Motor neuron (in vitro differentiated cells): ENCODE results near the gene RPP25L. TPM values are rescaled to one million over a fixed set of nuclear protein-coding genes. Genes with fewer than 3 reads are reported as not detected.

Experiments
- ATAC-seq, 8 experiments: fragments of 200-7000 bp; cut with Tn5 transposase; replicated peaks in 6 of 8; 2 replicates each; pipeline ENCODE4 v1.8.0; 2021; ENCODE audit warnings: mild to moderate bottlenecking in 8 of 8, moderate library complexity in 8 of 8
- H3K27ac ChIP-seq, 2 donors: fragments of 250-450 bp; sonication (Bioruptor Pico); 2 replicates each; pipeline ENCODE4 v1.9.0; 2021; ENCODE audit warnings: antibody characterized with exemption in 2 of 2, mild to moderate bottlenecking in 2 of 2, moderate library complexity in 1 of 2
- H3K4me1 ChIP-seq, 2 donors: fragments of 250-450 bp; sonication (Bioruptor Pico); replicated peaks in 1 of 2; 2 replicates each; pipeline ENCODE4 v1.6.1; 2021; ENCODE audit warnings: antibody characterized with exemption in 2 of 2, mild to moderate bottlenecking in 2 of 2, moderate library complexity in 1 of 2
- H3K4me3 ChIP-seq, 5 donors: fragments of 250-450 bp; sonication (Bioruptor Pico); 2 replicates each; pipeline ENCODE4 v1.9.0; 2021; ENCODE audit warnings: antibody characterized with exemption in 5 of 5, mild to moderate bottlenecking in 5 of 5, moderate library complexity in 4 of 5
- WGBS, 10 experiments: fragments of 450-650 bp; shearing (Covaris generic); methylation state at CpG; one replicate each; pipeline ENCODE4 v1.0.0; 2022; 5-methylcytosine and 5-hydroxymethylcytosine counted together
- in situ Hi-C, 9 experiments: fragments of 400-800 bp; cut with MboI; loops; one replicate each; pipeline ENCODE4 v1.15.0; 2021; ENCODE audit warnings: low sequenced_read_pairs in 9 of 9, low pct_unique_long_range_greater_than_20kb in 2 of 9; ENCODE audit not compliant: unreplicated experiment in 9 of 9
- total RNA-seq, 8 experiments: library from RNA; unstranded; fragments of 300-600 nt; gene quantifications; 2 replicates each; pipeline versions ENCODE4 v1.2.3 to v1.2.4, GENCODE V29; 2022

Gene RPP25L
- total RNA-seq, 8 experiments from 2014 or later: 17.4 to 64.0 (median 24.0) TPM

DNA sequence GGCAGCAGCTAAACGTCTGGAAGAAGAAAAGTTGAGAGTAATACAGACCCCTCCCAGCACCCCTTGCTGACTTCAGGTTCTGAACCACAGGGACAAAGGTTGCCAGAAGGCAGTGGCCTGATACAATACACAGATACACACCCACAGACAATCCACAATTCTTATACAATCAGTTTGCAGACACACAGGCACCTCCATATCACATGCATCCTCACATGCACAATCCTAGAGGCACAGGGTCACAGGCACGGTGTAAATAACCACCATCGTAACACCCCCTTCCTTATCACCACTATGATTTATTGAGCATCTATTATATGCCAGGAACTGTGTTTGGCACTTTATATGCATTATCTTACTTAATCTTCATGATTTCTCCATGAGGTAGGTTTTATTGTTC, 30.6 kb downstream of the RPP25L start:
- H3K4me1 ChIP-seq: peaks cover 79 to 84% of the 10 kb centered on the region in 2 donors
- 0 to 100% (median 61%) methylated on average over 1 to 3 of the region's 3 CpGs; no CpG with 5 or more reads in 5 of the 10 experiments for WGBS, 10 experiments
- no peak for ATAC-seq
- H3K27ac ChIP-seq: peak overlapping the region in 1 of 2 donors; percentile 98
- in situ Hi-C loops: no loop called here
- no peak overlapping the region for H3K4me3 ChIP-seq

DNA sequence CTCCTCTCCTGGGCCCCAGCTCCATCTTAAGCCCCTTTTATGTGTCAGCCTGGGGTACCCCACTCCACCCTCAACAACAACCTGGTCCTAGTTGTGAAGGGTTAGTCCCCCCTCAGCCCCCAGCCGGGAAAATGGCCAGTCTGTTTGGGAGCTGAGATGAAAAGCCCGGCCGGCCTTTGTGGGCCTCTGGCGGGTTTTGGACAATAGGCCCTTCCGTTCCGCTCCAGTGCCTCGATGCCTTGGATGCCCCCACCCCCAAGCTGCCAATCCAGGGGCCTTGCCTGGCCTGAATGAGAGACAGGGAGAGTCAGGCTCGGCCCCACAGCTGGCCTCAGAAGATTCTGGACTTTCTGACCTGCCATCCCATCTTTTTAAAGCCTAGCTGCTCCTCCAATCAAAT, 31.5 kb downstream of the RPP25L start:
- in situ Hi-C loops: no loop called here
- Histone ChIP-seq H3K4me3 (no peak overlapping the region), H3K27ac (peak overlapping the region; percentile 98 to 99), H3K4me1 (peaks cover 79 to 84% of the 10 kb centered on the region in 2 donors)
- WGBS, 10 experiments: 0 to 44% (median 0%) methylated on average over 1 to 5 of the region's 8 CpGs; no CpG with 5 or more reads in 7 of the 10 experiments
- no peak for ATAC-seq

DNA sequence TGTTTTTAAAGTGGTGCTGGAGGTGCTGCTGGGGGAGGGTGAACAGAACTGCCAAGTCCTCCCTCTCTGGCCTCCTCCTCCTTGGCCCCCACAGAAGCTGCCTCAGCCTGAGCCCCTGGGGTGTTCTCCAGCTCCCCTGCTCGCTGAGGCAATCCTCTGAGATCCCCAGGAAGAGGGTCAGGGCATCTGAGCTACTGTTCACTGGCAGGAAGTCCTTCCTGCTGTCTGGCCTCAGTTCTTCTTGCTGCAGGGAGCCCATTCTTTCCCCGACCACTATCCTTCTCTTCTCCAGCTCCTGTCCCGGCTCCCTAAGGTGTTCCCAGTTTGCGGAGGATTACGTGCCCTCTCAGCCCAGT, 32.1 kb downstream of the RPP25L start:
- peak overlapping the region; percentile 98 to 99 for H3K27ac ChIP-seq
- H3K4me3 ChIP-seq: no peak overlapping the region
- H3K4me1 ChIP-seq: peaks cover 82 to 89% of the 10 kb centered on the region in 2 donors
- ATAC-seq: no peak
- WGBS, 10 experiments: 0 to 100% (median 87%) methylated on average over 1 to 4 of the region's 5 CpGs; no CpG with 5 or more reads in 3 of the 10 experiments
- in situ Hi-C loops: no loop called here

DNA sequence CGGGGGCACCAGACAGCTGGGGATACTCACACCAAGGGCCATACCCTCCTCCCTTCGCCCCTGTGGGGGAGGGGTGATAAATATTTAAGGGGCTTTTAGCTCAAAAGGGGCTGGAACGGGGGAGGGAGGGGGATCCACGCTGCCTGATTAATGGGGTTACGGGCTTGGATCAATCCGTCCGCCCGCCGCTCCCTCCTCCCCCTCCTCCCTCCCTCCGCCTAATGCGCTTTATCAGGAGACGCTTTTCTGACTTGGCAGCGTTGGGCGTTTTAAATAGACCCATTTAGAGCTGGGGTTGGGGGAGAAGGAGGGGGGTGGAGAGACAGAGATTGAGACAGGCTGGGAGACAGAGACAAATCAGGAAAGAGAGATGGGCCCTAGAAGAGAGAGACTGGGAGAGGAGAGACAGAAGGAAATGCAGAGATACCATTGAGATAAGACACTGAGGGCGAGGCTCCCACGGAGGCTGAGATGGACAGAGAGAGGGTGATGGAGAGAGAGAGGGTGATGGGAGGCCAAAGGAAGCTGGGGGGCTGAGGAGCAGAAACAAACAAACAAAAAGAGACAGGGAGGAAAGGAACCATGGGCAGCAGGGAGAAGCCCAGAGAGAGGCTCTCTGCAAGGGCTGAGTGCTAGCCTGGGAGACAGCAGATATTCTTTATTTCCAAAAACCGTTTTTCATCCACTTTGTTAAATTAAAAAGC, 32.6 kb downstream of the RPP25L start:
- Histone ChIP-seq H3K4me1 (peaks cover 82 to 89% of the 10 kb centered on the region in 2 donors), H3K4me3 (peak overlapping the region in 3 of 5 donors; percentile 34 to 52 (median 44)), H3K27ac (peak overlapping the region; percentile 98 to 99)
- 7 to 58% (median 18%) methylated on average over 2 to 4 of the region's 17 CpGs; no CpG with 5 or more reads in 2 of the 10 experiments for WGBS, 10 experiments
- in situ Hi-C loops: no loop called here
- ATAC-seq: peak in 5 of 8 experiments; percentile 1 to 20 (median 15)

DNA sequence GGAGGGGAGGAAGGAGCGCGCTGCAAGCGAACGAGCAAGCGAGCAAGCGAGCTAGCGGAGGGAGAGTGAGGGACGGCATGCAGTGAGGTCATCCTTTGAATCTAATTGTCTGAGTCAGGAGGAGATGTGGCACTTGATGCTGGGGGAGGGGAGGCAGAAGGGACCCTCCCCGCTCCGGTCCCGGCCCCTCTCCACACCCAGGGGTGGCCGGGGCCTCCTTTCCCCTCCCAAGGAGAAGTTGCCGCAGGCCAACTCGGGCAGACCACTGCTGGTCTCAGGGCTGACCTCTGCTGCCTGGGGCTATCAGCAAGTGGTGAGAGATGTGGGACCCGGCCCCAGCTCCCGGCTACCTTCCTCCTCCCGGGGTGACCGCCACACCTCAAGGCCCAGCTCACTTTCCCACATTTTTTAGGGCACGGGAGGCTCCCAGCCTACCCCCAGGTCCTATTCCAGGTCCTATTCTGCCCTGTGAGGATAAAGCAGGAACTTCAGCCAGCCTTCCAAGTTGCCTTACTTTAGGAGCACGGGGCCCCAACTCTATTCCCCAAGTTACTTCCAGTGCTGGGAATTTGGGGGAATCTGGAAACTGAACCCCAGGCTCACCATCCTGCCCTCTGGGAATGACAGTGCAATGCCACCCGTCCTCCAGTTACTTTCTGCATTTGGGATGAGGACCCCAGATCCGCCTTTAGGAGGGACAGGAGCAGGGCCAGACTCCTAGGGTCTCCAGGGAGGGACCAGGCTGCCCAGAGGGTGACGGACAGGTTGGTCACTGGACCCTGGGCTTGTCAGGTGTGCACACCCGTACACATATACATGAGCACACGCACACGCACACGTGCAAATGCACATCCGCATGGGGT, 33.4 kb downstream of the RPP25L start:
- Histone ChIP-seq H3K27ac (peak overlapping the region; percentile 98 to 99), H3K4me3 (peak overlapping the region; percentile 28 to 52 (median 34)), H3K4me1 (peaks cover 82 to 89% of the 10 kb centered on the region in 2 donors)
- in situ Hi-C loops: no loop called here
- WGBS, 10 experiments: 12 to 80% (median 27%) methylated on average over 1 to 7 of the region's 28 CpGs; no CpG with 5 or more reads in 7 of the 10 experiments
- peak; percentile 62 to 88 (median 77) for ATAC-seq

DNA sequence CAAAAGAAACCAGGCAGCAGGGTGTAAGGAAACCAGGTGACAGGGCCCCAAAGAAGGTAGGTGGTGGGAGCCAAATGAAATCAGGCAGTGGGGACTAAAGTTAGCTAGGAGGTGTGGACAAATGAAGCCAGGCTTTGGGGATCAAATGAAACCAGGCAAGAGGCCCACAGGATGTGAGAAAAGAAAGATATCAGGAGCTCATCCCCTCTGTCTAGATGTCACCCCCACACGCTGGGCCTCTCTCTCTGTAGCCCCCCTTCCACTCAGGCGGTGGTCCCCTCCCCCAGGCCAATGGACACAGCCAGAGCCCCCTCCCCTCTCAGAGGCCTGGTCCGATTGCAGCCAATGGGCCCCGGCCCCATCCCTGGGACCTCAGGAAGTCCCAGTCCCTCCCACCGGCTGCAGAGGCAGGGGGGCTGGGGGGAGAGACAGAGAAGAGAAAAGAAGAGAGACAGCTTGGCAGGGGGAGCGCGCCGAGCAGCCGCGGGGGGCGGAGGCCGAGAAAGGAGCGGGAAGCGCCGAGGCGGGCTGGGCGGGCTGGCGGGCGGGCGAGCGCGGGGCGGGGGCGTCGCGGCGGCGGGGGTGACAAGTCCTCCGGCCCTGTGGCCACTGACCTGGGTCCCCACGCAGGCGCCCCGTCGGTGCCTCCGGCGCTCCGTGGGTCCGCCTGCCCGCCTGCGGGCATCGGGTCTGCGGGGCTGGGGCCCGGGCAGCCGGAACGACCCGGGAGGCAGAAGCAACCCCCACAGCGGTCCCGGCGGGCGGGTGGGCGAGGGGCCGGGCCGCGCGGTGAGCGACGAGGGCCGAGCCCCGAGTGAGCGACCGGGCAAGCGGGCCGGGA, 34.3 kb downstream of the RPP25L start:
- peak overlapping the region; percentile 98 to 99 for H3K27ac ChIP-seq
- peaks cover 81 to 89% of the 10 kb centered on the region in 2 donors for H3K4me1 ChIP-seq
- in situ Hi-C loops: no loop called here

DNA sequence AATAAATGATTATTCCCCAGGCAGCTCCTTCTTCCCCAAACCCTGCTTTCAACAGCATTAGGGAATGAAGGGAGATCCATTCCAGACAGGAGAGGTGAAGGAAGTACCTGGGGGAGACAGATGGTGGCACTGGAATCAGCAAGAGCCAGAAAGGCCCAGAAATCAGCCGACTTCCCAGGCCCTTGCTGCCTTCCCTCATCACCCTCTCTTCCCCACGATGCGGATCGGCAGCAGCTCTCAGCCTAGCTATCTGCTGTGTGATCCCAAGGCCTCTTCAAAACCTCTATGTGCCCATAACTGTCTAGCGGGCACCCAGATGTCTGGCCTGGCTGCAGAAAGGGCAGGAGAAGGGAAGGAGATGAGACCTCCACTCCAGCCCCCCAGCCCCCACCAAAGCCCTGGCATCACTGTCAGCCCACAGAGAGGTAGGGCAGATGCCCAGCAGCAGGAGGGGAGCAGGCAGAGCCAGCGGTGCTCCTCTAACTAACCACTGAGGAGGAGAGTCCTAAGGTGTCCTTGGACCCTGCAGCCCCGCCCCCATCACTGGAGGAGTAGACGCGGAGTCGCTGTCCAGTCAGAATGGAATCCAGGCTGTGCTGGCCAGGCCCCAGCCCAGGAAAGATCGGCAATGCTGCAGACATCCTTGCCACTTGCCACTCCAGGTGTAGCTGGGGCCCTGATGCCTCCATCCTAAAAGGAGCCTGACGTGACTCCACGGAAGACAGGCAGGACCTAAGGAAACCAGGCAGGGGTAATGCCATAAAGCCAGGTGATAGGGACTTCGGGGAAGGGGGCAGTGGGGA, 35.1 kb downstream of the RPP25L start:
- in situ Hi-C loops: no loop called here
- Histone ChIP-seq H3K4me1 (peaks cover 84 to 93% of the 10 kb centered on the region in 2 donors), H3K4me3 (peak overlapping the region in 3 of 5 donors; percentile 34 to 52 (median 44)), H3K27ac (peak overlapping the region; percentile 98 to 99)
- peak in 4 of 8 experiments; percentile 5 to 14 (median 10) for ATAC-seq
- 30 to 80% (median 63%) methylated on average over 2 to 10 of the region's 14 CpGs; no CpG with 5 or more reads in 6 of the 10 experiments for WGBS, 10 experiments

More for the DNA sequence above, 34.3 kb downstream of the RPP25L start:
- WGBS, 10 experiments: 0% methylated on average over 5 of the region's 62 CpGs; no CpG with 5 or more reads in 9 of the 10 experiments
- peak overlapping the region; percentile 28 to 52 (median 34) for H3K4me3 ChIP-seq
- ATAC-seq: peak in 7 of 8 experiments; percentile 24 to 72 (median 65)

DNA sequence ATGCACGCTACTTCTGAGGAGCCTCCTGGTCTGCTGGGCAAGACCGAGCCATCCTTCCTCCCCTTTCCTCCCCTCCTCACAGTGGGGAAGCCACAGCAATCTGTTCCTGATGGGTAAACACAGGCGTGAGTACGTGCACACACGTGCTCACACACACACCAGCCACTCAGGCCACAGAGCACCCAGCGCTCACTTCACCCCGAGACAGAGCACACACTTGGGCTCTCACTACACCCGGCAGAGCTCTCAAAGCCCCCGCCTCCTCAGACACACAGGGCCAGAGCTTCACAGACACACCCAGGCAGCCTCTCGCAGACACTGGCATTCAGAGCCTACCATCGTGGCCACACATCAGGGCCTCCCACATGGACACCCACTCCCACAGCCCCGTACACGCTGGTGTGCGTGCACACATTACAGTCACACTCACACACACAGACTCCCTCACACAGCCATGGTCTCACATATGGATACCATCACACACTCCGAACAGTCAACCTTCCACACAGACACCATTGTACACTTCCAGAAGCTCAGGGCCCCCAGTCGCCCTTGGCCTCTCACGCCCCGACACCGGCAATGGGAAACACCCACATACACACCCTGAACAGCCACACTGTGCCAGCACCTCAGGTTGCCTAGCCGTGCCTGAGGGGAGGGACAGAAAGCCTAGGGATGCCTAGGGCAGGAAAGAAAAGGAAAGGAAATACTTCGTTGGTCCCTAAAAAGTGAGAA, 35.9 kb downstream of the RPP25L start:
- WGBS, 10 experiments: 57 to 93% (median 68%) methylated on average over 1 to 4 of the region's 21 CpGs; no CpG with 5 or more reads in 6 of the 10 experiments
- ATAC-seq: peak in 4 of 8 experiments; percentile 1 to 28 (median 16)
- in situ Hi-C loops: no loop called here
- no peak overlapping the region for H3K4me3 ChIP-seq
- peaks cover 89 to 94% of the 10 kb centered on the region in 2 donors for H3K4me1 ChIP-seq
- peak overlapping the region; percentile 98 to 99 for H3K27ac ChIP-seq

DNA sequence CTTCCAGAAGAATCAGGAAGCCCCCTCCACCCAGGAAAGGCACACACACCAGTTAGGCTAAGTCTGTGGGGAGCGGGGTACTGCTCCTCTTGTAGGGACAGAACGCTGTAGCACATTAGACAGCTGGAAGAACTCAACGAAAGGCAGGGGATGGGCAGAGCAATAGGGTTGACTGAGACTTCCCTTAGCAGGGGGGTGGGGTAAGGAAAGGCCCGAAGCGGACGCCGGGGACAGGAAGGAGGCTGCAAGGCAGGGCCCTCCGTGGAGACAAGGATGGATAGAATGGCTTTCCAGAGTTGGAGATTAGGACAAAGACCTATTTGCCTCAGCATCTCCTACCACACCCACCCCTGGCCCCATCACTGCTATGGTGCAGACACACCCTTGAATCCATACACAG, 36.7 kb downstream of the RPP25L start:
- ATAC-seq: peak in 1 of 8 experiments; percentile 7
- H3K4me3 ChIP-seq: no peak overlapping the region
- 42% methylated on average over 2 of the region's 8 CpGs; no CpG with 5 or more reads in 9 of the 10 experiments for WGBS, 10 experiments
- H3K27ac ChIP-seq: peak overlapping the region; percentile 98 to 99
- peaks cover 89 to 94% of the 10 kb centered on the region in 2 donors for H3K4me1 ChIP-seq
- in situ Hi-C loops: no loop called here

DNA sequence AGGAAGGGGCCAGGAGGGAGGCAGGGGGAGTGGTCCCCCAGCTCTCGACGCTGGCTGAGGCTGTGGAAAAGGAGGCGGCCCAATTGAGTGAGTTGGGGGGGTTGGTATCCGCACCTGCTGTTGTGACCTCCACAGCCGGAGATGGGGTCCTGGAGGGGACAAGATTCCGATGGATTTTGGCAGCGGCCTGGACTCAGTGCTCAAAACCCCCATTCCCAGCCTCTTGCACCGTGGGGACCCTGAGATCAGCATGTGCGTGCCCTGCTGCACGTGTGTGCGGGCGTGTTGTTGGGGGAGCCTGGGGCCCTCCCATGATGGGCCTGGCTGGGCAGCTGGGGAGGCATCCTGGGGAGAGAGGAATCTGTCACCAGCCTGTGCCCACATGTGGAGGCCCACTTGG, 37.3 kb downstream of the RPP25L start:
- WGBS, 10 experiments: 87% methylated on average over 3 of the region's 12 CpGs; no CpG with 5 or more reads in 9 of the 10 experiments
- no peak for ATAC-seq
- H3K27ac ChIP-seq: peak overlapping the region; percentile 7 to 50
- in situ Hi-C loops: no loop called here
- H3K4me3 ChIP-seq: no peak overlapping the region
- H3K4me1 ChIP-seq: peaks cover 89 to 94% of the 10 kb centered on the region in 2 donors

DNA sequence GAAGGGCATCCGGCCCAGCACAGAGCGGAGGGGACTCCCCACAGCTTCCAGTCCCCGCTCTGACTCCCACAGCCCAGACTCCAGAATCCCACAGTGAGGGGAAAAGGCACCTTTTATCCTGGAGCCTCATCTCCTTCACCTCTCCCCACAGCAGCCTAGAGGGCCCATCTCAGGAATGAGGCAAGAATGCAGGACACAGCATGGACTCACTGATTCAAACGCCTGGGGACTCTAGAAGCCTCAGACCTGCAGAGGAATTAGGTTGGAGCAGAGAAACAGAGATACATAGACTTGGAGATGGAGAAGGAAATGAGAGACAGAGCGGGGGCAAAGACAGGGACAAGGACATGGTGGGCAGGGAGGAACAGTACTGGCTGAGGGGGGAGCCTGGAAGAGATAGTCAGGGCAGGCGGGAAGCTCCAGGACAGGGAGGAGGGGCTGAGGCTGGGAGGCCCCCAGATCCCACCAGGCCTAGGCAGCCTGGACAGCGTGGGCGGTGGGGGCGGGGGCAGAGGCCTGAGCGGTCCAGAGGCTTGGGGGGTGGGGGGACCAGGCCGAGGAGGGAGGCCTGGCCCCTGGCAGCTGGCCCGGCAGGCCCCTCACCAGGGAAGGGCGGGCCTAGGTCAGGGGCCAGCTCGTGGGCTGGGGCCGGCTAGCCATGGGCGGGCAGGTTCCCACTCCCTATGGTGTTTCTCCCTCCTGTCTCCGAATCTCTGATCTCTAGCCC, 38.1 kb downstream of the RPP25L start:
- in situ Hi-C loops: no loop called here

More for the DNA sequence above, 38.1 kb downstream of the RPP25L start:
- peak in 2 of 8 experiments; percentile 15 to 17 for ATAC-seq
- peak overlapping the region; percentile 9 to 50 for H3K27ac ChIP-seq
- H3K4me3 ChIP-seq: no peak overlapping the region
- H3K4me1 ChIP-seq: peaks cover 91 to 94% of the 10 kb centered on the region in 2 donors
- 68 to 100% (median 90%) methylated on average over 1 to 4 of the region's 17 CpGs; no CpG with 5 or more reads in 7 of the 10 experiments for WGBS, 10 experiments
